PFSK-1 (cell line): Measurements from ENCODE around the gene RGPD8.

Experiments used
- POLR2AphosphoS5 ChIP-seq: IDR thresholded peaks from 2 replicates; pipeline ENCODE4 v1.6.1; 2012; ENCODE audit warnings: low read depth, mild to moderate bottlenecking, control low read depth, low read length, moderate library complexity
- REST ChIP-seq, 2 experiments: IDR thresholded peaks; 2 replicates each; pipeline versions ENCODE4 v1.6.1 to v1.8.0; 2011 to 2012; ENCODE audit warnings: low read depth in 2 of 2, low read length in 2 of 2, control low read depth in 1 of 2, inconsistent platforms in 1 of 2, mild to moderate bottlenecking in 1 of 2, moderate library complexity in 1 of 2; ENCODE audit not compliant: insufficient read depth in 1 of 2
- SIN3A ChIP-seq: IDR thresholded peaks from 2 replicates; pipeline ENCODE4 v1.6.1; 2012; ENCODE audit warnings: mild to moderate bottlenecking, low read length, moderate library complexity, borderline replicate concordance; ENCODE audit not compliant: insufficient read depth
- TAF1 ChIP-seq: IDR thresholded peaks from 2 replicates; pipeline ENCODE4 v1.6.1; 2012; ENCODE audit warnings: low read length, control low read depth, borderline replicate concordance; ENCODE audit not compliant: insufficient read depth

- TF ChIP-seq SIN3A (no peak), REST (IDR thresholded peaks at IDR 0.05; ENCODE audit: insufficient read depth in 1 of 2, low read depth in 2 of 2, low read length in 2 of 2) (no peak), POLR2AphosphoS5 (no peak), TAF1 (no peak)
Measured at GRCh38 chr2:112322919-112323318, 110.5 kb downstream of the RGPD8 start.
